Stimulated activated CD8-positive, alpha-beta memory T cell treated with anti-CD3 and anti-CD28 coated beads, Interleukin-7, amount 100 ng/mL, for 4 hours (primary cell): Measurements from ENCODE around the gene DCBLD2.

Experiments used
- DNase-seq, 2 donors: peaks; one replicate each; pipeline ENCODE4 v3.0.0-alpha.2; 2020; ENCODE audit warnings: low read depth in 2 of 2

Gene DCBLD2

DNA sequence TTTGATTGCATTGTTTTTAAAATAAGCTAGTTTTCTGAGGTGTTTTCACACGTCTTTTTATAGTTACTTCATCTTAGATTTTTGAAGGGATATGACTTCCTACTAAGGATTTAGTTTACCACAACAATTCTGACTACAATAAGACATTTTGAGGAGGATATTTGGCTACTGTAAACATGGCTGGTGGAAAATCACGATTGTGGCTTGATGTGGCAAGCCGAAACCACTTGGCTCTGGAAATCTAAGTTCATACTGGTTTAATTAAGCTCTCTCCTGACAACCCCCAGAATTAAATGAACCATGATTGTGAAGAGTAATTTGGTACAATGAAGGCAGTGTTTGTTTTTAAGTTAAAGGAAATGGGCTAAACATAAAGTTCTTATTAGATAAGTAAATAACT lies 107.5 kb downstream of the DCBLD2 start:
- DNase-seq, result no peak

DNA sequence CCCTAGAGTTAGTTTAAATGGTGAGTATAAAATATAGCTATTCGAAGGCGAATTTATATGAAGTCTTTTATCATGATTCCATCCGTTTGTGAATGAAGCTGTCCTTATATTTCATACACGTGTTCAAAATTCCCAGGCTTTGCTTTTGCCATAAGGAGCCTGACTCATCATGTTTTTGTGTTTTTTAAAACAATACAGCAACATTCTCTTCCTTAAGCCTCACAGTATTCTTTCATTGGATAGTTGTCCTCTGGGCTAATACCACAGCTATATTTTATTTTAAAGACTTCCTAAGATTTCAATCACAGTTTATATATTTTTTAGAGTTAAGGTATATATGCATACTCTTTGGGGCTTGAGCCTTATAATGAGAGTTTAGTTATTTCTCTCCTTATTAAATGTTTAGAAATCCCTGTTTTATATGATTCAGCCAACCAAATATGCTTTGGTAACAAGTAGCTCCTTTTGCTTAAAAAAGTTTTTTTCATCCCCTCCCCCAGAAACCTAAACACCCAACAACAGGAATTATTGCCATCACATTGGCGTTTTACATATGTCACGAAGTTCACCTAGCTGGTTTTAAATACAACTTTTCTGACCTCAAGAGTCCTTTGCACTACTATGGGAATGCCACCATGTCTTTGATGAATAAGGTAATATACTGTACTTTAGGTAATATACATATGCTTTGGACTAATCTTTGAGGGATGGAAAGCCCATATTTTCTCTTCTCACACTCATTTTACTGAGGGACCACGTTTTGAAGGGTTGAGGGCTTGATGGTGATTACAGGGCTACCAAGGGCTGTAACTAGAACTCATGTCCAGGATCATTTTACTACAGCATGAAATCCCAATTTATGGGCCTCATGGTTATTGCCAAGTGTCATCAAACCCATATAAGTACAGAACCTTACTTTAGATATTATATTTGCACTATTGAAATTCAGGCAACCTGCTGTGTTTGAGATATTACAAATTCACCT lies 109.9 kb downstream of the DCBLD2 start:
- no peak for DNase-seq

DNA sequence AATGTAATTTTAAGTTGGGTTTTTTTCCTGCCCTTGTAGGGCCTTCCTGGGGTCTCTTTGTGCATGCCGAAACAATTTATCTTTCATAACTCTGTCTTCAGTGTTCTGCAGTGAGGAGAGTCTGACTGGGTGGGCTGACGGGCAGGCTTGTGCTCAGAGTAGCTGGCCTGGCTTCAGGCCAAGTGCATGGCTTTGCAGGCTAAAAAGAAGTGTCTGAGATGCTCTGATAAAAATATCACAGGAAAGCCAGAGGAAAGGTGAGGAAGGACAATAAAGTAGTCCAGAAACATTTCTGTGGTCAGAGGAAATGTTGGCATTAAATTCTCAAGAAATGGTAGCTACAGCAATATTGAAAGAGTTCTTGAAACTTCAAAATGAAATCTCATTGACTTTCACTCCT lies 112.8 kb downstream of the DCBLD2 start:
- no peak for DNase-seq

DNA sequence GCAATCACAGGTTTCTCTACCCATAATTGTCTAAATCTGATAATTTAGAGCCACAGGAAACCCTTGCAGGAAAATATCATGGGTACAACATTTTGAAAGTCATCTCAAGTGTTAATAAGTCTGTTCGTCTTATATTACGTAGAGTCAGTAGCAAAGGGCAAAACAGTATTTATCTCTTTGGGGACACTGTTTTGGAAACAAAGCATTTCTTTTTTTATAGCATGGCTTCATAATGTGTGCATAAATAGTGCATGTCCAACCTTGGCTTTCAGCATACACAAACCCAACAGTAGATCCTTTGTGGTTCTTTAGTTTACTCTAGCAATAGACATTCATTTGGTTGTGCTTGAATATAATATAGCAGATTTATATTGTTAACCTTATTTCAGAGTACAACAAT lies 114.3 kb downstream of the DCBLD2 start:
- no peak for DNase-seq

- no peak for DNase-seq
Observed at GRCh38 chr3:98786364-98787006, 115.0 kb downstream of the DCBLD2 start.

DNA sequence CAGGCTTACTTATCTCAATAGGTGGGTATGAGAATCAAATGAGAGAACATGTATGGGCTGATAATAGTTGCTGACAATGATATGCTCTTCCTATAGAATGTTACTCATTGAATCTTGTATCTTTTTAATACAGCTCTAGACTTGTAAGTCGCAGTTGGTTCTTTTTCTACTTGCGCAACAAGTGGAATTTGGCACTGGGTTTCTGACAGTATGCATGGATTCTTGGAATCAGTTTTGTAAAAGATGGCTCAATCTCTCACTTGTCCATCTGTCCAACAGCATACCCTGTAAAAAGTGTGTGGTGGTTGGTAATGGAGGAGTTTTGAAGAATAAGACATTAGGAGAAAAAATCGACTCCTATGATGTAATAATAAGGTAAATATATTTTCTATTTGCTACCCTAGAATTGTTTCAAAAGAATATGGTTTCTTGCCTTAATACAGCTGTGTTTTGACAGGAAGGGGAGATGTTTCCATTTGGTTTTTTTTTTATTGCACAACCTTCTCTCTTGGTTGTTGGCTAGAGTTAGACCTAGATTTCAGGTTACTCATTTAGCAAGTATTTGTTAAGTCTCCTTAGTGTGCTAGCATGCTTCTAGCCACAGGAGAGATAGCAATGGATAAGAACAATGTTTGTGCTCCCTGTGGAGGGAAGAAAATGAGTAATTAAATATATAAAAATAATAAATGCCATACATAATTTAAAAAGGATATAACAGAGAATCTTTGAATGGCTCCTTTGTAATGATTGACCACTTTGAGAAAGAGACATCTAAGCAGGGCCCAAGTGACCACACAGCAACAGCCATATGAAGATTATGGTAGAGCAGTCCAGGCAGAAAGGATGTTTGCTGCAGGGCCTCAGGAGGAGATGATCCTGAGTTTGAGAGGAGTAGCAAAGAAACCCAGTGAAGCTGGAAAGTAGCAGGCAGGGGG lies 116.6 kb downstream of the DCBLD2 start:
- DNase-seq, result no peak

- no peak for DNase-seq
Observed at GRCh38 chr3:98784042-98784441, 117.5 kb downstream of the DCBLD2 start.

DNA sequence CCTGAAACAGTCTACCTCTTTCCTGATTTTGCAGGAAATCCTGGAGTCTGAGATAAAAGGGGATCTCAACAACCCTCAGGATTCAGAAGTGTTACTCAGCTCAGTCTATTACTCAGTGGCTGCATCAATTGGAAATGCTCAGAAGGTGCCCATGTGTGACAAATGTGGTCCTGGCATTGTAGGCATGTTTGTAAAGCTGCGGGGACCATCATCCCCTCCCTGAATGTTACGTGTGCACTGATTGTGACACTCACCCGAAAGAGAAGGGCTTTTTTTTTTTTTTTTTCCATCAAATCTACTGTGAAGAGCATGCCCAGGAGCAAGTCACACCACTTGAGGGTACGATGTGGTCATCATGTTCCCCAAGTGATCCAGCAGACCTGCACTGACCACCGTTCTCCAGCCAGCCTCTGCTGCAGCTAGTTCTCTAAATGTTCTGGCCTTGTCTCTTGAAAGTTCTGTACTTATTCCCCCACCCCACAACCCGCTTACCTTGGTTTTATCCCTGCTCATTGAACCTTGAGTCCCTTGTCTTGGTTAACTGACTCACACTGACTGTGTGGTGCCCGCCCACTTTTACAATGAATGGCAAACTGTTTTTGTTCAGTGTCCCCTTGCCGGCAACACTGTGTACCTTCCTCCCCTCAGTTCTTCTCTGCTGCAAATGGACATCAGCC lies 118.5 kb downstream of the DCBLD2 start:
- DNase-seq, result no peak

GRCh38 chr3:98780343-98780742 lies 121.2 kb downstream of the DCBLD2 start:
- no peak for DNase-seq

- no peak for DNase-seq
Observed at GRCh38 chr3:98779541-98780335, 121.8 kb downstream of the DCBLD2 start.

- DNase-seq, result no peak
Observed at GRCh38 chr3:98778852-98779413, 122.6 kb downstream of the DCBLD2 start.

GRCh38 chr3:98778383-98778782 lies 123.1 kb downstream of the DCBLD2 start:
- no peak for DNase-seq

GRCh38 chr3:98777801-98778220 lies 123.7 kb downstream of the DCBLD2 start:
- DNase-seq, result no peak

GRCh38 chr3:98777286-98777685 lies 124.2 kb downstream of the DCBLD2 start:
- DNase-seq, result no peak

- no peak for DNase-seq
Observed at GRCh38 chr3:98776140-98776493, 125.4 kb downstream of the DCBLD2 start.

- no peak for DNase-seq
Observed at GRCh38 chr3:98775459-98776139, 125.9 kb downstream of the DCBLD2 start.

DNA sequence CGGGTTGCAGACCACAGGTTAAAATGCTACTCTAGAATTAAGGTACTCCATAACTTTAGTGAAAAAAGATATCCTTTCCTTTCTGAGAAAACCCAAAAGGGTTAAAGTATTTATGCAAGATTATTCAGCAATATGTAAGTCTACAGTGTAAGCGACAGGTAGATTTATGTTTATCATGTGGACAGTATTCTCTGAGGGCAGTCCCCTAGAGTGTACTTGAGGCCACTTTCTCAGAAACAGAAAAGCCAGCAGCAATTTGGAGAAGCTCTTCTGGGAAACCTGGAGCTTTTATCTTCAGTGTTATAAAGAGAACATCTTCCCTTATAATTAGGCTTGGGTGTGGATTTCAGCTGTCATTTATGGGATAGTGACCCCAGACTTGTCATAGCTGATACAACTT lies 129.5 kb downstream of the DCBLD2 start:
- no peak for DNase-seq

DNA sequence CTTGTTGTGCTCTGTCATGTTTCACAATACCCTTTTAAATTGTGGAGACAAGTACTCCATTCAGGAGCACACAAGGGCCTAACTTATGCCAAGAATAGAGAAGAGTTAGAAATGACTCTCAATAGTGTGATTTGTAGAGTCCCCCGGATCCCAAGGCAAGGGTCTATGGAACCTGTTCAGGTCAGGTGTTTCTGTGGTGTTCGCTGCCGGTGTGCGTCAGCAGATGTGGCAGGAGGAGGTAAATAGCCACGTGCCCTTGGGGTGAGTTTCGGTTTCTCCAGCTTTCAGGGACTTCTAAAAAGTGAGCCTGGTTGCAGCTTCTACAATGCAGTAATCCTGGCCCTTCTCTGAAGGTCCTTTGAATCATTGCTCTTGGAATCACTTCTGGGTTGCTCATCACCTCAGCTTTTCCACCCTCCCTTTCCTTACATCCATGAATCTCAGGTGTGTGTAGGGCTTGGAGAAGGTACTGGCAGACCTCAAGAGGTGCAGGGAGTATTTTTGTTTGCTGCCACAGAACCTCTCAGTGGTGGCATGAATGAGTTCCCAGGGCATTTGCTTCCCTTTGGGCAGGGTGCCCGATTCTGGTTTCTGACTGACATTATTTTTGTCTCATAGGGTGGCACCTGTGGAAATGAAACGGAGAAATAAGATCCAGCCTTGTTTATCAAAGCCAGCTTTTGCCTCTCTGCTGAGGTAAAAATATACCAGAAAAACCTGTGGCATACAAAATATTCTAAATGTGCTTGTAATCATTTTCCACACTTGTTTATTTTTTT lies 131.0 kb downstream of the DCBLD2 start:
- no peak for DNase-seq

DNA sequence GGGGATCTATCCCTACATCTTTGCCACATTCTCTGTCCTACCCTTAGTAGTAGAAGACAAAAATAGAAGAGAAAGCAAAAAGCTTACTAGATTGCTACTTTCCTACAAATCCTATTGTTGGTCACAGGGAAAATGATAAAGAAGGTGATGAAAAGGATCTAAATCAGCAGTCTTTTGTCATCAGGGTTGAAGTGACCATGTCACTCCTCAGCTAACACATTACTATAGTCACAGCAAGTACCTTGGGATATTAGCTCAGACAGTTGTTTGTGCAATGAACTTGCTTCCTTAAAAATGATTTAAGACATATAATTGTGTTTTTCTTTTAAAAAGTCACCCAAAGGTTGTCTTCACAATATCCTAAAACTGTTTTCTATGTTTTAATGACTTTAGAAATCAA lies 132.0 kb downstream of the DCBLD2 start:
- no peak for DNase-seq
